Activated CD8-positive, alpha-beta memory T cell treated with anti-CD3 and anti-CD28 coated beads for 36 hours (primary cell): ENCODE data around the gene TMED8. TPM values are rescaled to one million over a fixed set of nuclear protein-coding genes. Genes with fewer than 3 reads are reported as not detected.
"Not testable (repeated sequence)": the region's sequence is repeated elsewhere in the genome, so short reads cannot be mapped to it uniquely, and the experiment has no call there.

Experiments
- CTCF ChIA-PET: fragments of 350-600 bp; sonication (Branson Sonifier 250); formaldehyde crosslinking; loops from one replicate; lab custom pipeline; 2021; ENCODE audit warnings: antibody characterized with exemption; lab: Charles Lee
- POLR2A ChIA-PET: fragments of 350-600 bp; sonication (Branson Sonifier 250); formaldehyde crosslinking; loops from one replicate; lab custom pipeline; 2021; ENCODE audit warnings: antibody characterized with exemption; lab: Charles Lee
- total RNA-seq, 2 experiments: library from RNA; stranded (reverse); gene quantifications; one replicate each; pipeline ENCODE4 v1.2.3, GENCODE V29; 2021

The TMED8 gene
- total RNA-seq, 2 experiments from 2014 or later, result 25.9 to 26.2 TPM

- ChIA-PET CTCF (no interaction called here), POLR2A (interaction anchor here (2.6 kb wide), 1 partner anchor 54 kb away, joined by 10 read pairs; the partner anchor contains the start of genes GSTZ1 and POMT2)
These were observed 1.5 kb downstream of the TMED8 start for GRCh38 chr14:77375164-77375950.

GRCh38 chr14:77372304-77372841 lies 4.5 kb downstream of the TMED8 start:
- POLR2A ChIA-PET, result no interaction called here
- CTCF ChIA-PET, result no interaction called here

DNA sequence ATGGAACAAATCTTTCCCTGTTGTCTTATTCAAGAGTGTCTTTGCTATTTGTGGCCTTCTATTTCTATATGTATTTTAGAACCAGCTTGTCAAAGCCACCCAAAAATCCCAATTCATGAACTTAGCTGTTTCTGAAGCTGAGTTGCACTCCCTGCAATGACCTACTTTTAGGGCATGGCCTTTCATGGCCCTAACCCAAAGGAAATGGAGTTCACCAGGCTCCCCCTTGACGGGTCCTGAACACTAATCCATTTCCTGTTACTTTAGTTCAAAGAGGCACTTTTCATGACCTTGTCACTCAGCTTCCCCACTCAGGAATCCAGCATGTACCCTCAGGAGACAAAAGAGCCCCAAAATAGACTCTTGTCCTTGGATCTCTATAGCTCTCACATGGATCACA lies 7.6 kb downstream of the TMED8 start:
- ChIA-PET POLR2A (no interaction called here), CTCF (interaction anchor here (0.7 kb wide), 1 partner anchor 12 kb away, joined by 3 read pairs; no protein-coding TSS in a partner anchor)

- CTCF ChIA-PET, result no interaction called here
These were observed 12.7 kb downstream of the TMED8 start for GRCh38 chr14:77364146-77364545.

GRCh38 chr14:77359626-77360025 lies 17.3 kb downstream of the TMED8 start:
- POLR2A ChIA-PET, result no interaction called here
- CTCF ChIA-PET, result no interaction called here

More at GRCh38 chr14:77364146-77364545, 12.7 kb downstream of the TMED8 start:
- POLR2A ChIA-PET, result no interaction called here

GRCh38 chr14:77356899-77357298 lies 20.0 kb downstream of the TMED8 start:
- POLR2A ChIA-PET, result no interaction called here
- CTCF ChIA-PET, result no interaction called here

DNA sequence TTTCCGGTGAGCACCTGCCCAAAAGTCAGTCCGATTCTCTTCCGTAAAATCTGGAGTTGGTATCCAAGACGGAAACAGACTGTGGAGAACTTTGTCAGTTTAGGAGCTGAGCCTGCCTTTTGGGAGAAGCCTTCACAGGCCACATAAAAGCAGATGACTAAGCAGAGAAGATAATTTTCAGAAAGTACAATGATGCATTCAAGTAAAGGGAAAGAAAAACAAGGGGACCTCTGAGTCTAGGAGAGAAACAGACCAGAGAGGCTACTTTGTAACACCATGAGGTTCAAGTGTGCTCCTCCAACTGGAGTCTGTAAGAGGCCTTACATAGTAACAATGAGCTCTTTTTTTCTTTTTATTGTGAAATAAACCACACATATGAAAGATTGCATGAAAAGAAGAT lies 21.1 kb downstream of the TMED8 start:
- ChIA-PET CTCF (no interaction called here), POLR2A (no interaction called here)

- ChIA-PET CTCF (no interaction called here), POLR2A (no interaction called here)
These were observed 23.3 kb downstream of the TMED8 start for GRCh38 chr14:77353469-77354141.

- ChIA-PET POLR2A (no interaction called here), CTCF (no interaction called here)
These were observed 29.1 kb downstream of the TMED8 start for GRCh38 chr14:77347751-77348150.

GRCh38 chr14:77346495-77346894 lies 30.4 kb downstream of the TMED8 start:
- CTCF ChIA-PET, result no interaction called here
- POLR2A ChIA-PET, result interaction anchor here (0.6 to 0.7 kb wide), 3 partner anchors 37 to 84 kb away, joined by 3 to 8 read pairs (median 4); no protein-coding TSS in a partner anchor

GRCh38 chr14:77344377-77344996 lies 32.4 kb downstream of the TMED8 start:
- POLR2A ChIA-PET, result no interaction called here
- CTCF ChIA-PET, result interaction anchor here (0.6 kb wide), 1 partner anchor 52 kb away, joined by 3 read pairs; no protein-coding TSS in a partner anchor

DNA sequence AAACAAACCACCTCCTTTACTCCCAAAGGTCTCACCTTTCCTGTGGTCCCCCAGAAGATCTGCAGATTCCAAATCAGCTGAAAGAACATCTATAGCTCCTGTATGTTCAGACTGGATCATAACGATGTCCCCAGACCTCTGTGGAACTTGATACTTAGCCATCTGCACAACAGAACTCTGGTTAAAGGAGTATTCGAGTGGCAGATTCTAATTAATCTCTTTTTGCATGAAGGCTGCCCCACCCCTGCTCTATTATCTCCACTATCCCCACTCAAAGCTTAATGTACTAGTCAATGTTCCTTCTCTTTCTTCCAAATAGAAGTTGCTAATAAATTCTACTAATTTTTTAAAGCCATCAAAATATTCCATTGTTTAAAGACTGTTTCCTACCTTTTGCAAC lies 33.2 kb downstream of the TMED8 start:
- ChIA-PET POLR2A (no interaction called here), CTCF (no interaction called here)

DNA sequence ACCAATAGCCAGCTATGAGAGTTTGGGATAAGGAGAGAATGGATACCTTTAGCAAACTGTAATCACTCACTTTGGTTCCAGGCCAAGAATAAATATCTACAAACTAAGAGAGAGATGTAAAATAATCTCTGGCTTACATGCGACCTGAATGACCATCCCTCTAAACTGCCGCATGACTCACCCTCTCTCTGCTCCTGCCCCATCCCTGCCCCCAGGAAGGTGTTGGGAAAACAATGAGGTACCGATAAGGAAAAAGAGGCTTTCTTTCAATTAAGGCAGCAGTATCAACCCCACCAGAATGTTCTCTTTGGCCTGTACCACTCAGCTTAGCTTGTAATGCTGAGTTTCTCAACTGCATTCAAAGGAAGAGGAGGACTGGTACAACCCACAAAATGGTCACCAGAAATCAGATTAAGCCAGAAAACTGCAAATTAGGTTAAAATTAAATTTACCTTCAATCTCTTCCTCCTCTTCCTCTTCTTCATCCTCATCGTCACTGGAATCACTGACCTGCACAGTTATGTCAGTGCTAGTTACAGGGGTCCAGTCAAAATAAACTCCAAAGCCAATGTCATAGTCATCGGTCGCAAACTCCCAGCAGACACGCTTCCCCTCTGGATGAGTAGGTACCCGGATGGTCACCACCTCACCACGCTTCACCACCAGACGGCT lies 34.0 kb downstream of the TMED8 start:
- POLR2A ChIA-PET, result no interaction called here
- CTCF ChIA-PET, result no interaction called here

DNA sequence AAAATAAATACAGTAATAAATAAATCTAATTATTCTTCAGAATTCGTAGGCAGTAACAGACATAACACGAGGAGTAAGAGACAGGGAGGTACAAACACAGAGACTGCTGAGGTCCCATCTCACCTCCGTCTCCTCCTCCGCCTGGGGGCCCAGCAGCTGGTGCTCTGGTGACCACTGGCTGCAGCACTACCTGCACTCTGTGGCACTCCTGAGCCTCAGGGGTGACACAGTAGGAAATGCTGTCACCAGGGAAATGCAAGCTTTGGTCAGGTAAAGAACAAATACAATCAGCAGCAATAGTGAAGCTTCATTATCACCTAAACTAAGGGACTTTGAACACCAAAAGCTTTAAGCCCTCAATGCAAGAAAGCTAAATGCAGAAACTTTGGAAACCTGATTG lies 36.5 kb downstream of the TMED8 start:
- ChIA-PET CTCF (no interaction called here), POLR2A (no interaction called here)

- POLR2A ChIA-PET, result no interaction called here
- CTCF ChIA-PET, result no interaction called here
These were observed 37.5 kb downstream of the TMED8 start for GRCh38 chr14:77339407-77339806.

DNA sequence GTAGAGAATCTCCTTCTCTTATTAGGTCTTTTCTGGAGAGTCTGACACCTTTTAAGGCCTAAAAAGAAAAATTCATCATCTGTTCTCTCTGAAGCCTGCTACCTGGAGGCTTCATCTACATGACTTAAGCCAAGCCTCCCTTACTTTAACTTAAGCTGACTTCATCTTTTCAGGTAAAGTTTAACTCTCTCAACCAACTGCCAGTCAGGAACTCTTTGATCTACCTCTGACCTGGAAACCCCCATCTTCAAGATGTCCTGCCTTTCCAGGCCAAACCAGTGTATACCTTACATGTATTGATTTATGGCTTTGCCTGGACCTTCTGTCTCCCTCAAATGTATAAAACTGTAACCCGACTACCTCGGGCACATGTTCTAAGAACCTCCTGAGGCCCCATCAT lies 38.6 kb downstream of the TMED8 start:
- CTCF ChIA-PET, result no interaction called here
- POLR2A ChIA-PET, result no interaction called here

GRCh38 chr14:77337880-77338279 lies 39.0 kb downstream of the TMED8 start:
- ChIA-PET POLR2A (no interaction called here), CTCF (no interaction called here)

- POLR2A ChIA-PET, CTCF ChIA-PET: not testable (repeated sequence)
These were observed 39.6 kb downstream of the TMED8 start for GRCh38 chr14:77337255-77337654.

GRCh38 chr14:77335576-77335975 lies 41.3 kb downstream of the TMED8 start:
- POLR2A ChIA-PET, result no interaction called here
- CTCF ChIA-PET, result no interaction called here
